ENCODE measurements around the gene VPS16.

The VPS16 gene

GRCh38 chr20:2903686-2904085, 63.1 kb downstream of the VPS16 start:
- DNase-seq = no peak

- DNase-seq = no peak
Observed at GRCh38 chr20:2907519-2907918, 67.0 kb downstream of the VPS16 start.

GRCh38 chr20:2909953-2910352, 69.4 kb downstream of the VPS16 start:
- DNase-seq = no peak

- DNase-seq = no peak
Observed at GRCh38 chr20:2911200-2911599, 70.7 kb downstream of the VPS16 start.

- no peak for DNase-seq
Observed at GRCh38 chr20:2914160-2914559, 73.6 kb downstream of the VPS16 start.
